Endothelial cell (in vitro differentiated cells): ENCODE results near the gene KRTDAP. TPM values are rescaled to one million over a fixed set of nuclear protein-coding genes. Genes with fewer than 3 reads are reported as not detected.

ENCODE experiments used
- DNase-seq: peaks from one replicate; pipeline ENCODE4 v3.0.0; 2021; ENCODE audit warnings: low spot score
- H3K27ac Mint-ChIP-seq: one replicate; pipeline ENCODE4 v1.8.0; 2021; ENCODE audit warnings: mixed read lengths, inconsistent platforms; ENCODE audit not compliant: unreplicated experiment
- H3K27me3 Mint-ChIP-seq: one replicate; pipeline ENCODE4 v1.8.0; 2021; ENCODE audit warnings: mild to moderate bottlenecking, moderate library complexity, mixed read lengths, inconsistent platforms; ENCODE audit not compliant: unreplicated experiment
- H3K36me3 Mint-ChIP-seq: one replicate; pipeline ENCODE4 v1.8.0; 2021; ENCODE audit warnings: mild to moderate bottlenecking, low read depth, mixed read lengths, inconsistent platforms; ENCODE audit not compliant: unreplicated experiment
- H3K4me1 Mint-ChIP-seq: one replicate; pipeline ENCODE4 v1.8.0; 2021; ENCODE audit warnings: mild to moderate bottlenecking, mixed read lengths, inconsistent platforms; ENCODE audit not compliant: unreplicated experiment
- H3K4me3 Mint-ChIP-seq: one replicate; pipeline ENCODE4 v1.8.0; 2021; ENCODE audit warnings: mild to moderate bottlenecking, mixed read lengths, inconsistent platforms; ENCODE audit not compliant: unreplicated experiment
- H3K9me3 Mint-ChIP-seq: one replicate; pipeline ENCODE4 v1.8.0; 2021; ENCODE audit warnings: mixed read lengths, inconsistent platforms; ENCODE audit not compliant: unreplicated experiment
- CTCF ChIP-seq: fragments of 200-600 bp; sonication (generic); IDR thresholded peaks from one replicate; pipeline ENCODE4 v1.5.0; 2021; ENCODE audit warnings: antibody characterized with exemption; ENCODE audit not compliant: unreplicated experiment
- total RNA-seq: library from RNA; stranded (reverse); fragmentation: NEBNext Ultra II Directional; extraction: Animal tissue kit (Norgen Biotek cat#: 25700); gene quantifications from one replicate; pipeline ENCODE4 v1.2.1, GENCODE V29; 2021; ENCODE audit not compliant: unreplicated experiment

Gene KRTDAP
- total RNA-seq, 1 donor from 2014 or later: not detected

GRCh38 chr19:35512831-35513627, 22.8 kb upstream of the KRTDAP start:
- Mint-ChIP-seq H3K27me3 (peaks cover 14% of the 10 kb centered on the region), H3K36me3 (no peaks in the 10 kb centered on the region), H3K27ac (no peak overlapping the region), H3K9me3 (no peaks in the 10 kb centered on the region), H3K4me1 (peaks cover 4% of the 10 kb centered on the region), H3K4me3 (no peak overlapping the region)
- no peak for TF ChIP-seq CTCF
- no peak for DNase-seq

- Mint-ChIP-seq H3K27ac (no peak overlapping the region), H3K4me1 (peaks cover 4% of the 10 kb centered on the region), H3K4me3 (no peak overlapping the region), H3K36me3 (peaks cover 1% of the 10 kb centered on the region), H3K27me3 (peaks cover 14% of the 10 kb centered on the region), H3K9me3 (no peaks in the 10 kb centered on the region)
- DNase-seq: no peak
- no peak for TF ChIP-seq CTCF
Measured at GRCh38 chr19:35511337-35511736, 21.1 kb upstream of the KRTDAP start.

GRCh38 chr19:35510626-35510964, 20.3 kb upstream of the KRTDAP start:
- Mint-ChIP-seq H3K27me3 (peaks cover 15% of the 10 kb centered on the region), H3K9me3 (no peaks in the 10 kb centered on the region), H3K36me3 (peaks cover 5% of the 10 kb centered on the region), H3K27ac (no peak overlapping the region), H3K4me3 (no peak overlapping the region), H3K4me1 (peaks cover 4% of the 10 kb centered on the region)
- no peak for DNase-seq
- peak; percentile 32 for TF ChIP-seq CTCF

GRCh38 chr19:35509861-35510625, 19.8 kb upstream of the KRTDAP start:
- Mint-ChIP-seq H3K9me3 (no peaks in the 10 kb centered on the region), H3K4me3 (peak overlapping the region; percentile 90), H3K27ac (peak overlapping the region; percentile 36), H3K4me1 (peaks cover 4% of the 10 kb centered on the region), H3K36me3 (peaks cover 5% of the 10 kb centered on the region), H3K27me3 (peaks cover 15% of the 10 kb centered on the region)
- peak; percentile 96 for TF ChIP-seq CTCF
- DNase-seq: peak; percentile 88
